GM18519 (cell line): Measurements from ENCODE around the gene UBE2J2.

ENCODE experiments used
- ATAC-seq: cut with Tn5 transposase; IDR thresholded peaks from one replicate; pipeline ENCODE4 v1.9.1; 2021; ENCODE audit warnings: mild to moderate bottlenecking, moderate library complexity; ENCODE audit not compliant: unreplicated experiment, low FRiP score

UBE2J2 gene

GRCh38 chr1:1282998-1283397 lies 9.3 kb upstream of the UBE2J2 start:
- ATAC-seq: no peak

- ATAC-seq: no peak
Observed at GRCh38 chr1:1281533-1282321, 8.1 kb upstream of the UBE2J2 start.

DNA sequence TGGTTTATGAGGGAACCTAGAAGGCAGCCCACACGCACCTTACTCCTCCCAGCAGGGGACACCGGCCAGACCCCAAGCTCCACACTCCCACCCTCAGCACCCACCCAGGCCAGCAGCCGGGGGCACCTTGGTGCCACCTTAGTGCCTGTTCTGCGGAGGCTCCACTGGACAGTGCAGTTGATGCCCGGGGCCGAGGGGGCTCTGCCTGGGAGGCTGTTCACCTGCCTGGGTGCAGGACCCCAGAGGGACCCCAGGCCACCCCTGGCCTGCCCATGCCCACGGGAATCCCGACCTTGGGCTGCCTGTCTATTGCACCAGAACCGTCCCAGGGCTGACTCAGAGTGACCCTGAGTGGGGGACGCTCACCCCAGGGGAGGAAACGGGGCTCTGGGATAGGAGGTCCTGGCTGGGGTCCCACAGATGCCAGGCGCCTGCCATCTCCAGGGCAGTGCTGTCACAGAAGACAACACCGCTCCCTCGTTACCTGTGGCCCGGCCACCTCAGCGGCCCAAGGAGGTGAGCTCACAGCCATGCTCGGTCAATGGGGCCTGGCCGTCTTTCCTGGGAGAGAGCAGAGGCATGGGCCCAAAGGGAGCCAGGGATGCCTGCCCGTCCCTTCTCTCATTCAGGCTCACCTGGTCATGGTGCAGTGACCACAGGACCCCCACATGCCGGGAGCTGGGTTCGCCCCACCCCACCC lies 7.3 kb upstream of the UBE2J2 start:
- no peak for ATAC-seq

- ATAC-seq: no peak
Observed at GRCh38 chr1:1279028-1279427, 5.4 kb upstream of the UBE2J2 start.

- ATAC-seq: no peak
Observed at GRCh38 chr1:1278620-1279019, 5.0 kb upstream of the UBE2J2 start.

- no peak for ATAC-seq
Observed at GRCh38 chr1:1275836-1276235, 2.2 kb upstream of the UBE2J2 start.

DNA sequence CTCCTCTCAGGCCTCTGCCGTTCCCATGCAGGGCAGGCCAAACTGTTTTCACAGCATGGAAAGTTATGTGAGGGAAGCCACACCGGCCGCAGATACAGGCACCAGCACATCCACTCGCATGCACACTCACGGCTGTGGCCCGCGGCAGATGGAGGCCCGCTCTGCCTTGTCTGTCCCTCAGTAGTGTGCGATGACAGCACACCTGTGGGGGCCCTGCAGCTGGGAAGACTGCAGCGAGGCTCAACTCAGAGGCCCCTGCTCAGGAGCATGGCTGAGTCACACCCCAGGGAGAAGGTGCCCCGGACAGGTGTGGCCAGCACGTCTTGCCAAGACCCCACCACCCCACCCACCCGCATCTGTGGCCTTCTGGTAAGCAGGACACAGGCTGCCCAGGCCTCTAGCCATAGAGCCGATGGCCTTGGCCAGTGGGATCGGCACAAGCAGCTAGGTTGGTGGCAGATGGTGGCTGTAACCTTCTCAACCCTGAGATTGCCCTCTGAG lies 1.3 kb upstream of the UBE2J2 start:
- ATAC-seq: no peak

- no peak for ATAC-seq
Observed at GRCh38 chr1:1274299-1274930, 761 bp upstream of the UBE2J2 start.

DNA sequence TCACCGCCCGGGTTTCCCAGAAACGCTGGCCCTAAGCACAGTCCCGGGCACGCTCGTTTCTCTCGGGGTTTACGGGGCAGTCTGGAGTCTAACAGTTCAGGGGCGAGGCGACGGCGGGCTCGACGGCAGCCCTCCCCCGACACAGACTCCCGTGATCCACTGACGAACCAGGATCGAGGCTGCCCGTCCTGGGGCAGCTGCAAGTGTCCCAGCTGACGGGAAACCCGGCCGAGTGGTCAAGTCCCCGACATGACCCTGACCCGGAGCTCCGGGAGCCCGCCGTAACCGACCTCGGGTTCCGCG lies 494 bp downstream of the UBE2J2 start:
- ATAC-seq: peak; percentile 10

GRCh38 chr1:1272341-1273208 lies 1.1 kb downstream of the UBE2J2 start:
- ATAC-seq: no peak

- no peak for ATAC-seq
Observed at GRCh38 chr1:1270813-1271212, 2.8 kb downstream of the UBE2J2 start.

- no peak for ATAC-seq
Observed at GRCh38 chr1:1268284-1268682, 5.4 kb downstream of the UBE2J2 start.

DNA sequence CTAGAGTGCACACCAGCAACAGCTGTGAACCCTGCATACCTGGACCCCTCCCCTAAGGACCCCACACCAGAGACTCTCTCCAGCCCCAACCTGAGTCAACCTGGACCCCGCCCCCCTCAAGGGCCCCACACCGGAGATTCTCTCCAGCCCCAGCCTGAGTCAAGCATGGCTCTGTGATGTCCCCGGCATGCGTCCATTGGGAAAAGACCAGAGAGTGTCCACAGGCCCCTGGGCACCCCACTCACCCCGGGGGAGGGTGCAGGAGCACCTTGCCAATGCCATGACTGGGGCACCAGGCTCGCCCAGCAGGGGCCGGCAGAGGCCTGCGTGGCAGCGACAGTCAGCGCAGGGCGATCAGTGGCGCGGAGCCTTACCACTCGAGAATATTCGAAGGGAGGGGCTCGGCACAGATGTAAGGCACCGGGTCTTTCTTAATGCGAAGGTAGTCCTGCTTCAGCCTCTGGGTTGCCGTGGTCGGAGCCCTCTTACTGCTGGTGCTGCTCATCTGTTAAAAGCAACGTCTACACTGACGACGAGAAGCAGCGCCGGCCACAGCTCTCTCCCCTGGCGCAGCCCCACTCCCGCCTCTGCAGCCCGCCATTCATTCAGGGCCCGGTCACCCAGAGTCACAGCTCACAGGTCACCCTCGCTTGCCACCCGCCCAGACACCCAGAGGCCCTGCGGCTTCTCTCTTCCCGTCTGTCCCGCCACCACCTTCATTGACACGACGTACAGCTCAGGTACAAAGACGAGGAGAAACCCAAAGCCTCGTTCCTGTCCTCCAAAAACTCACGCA lies 6.0 kb downstream of the UBE2J2 start:
- no peak for ATAC-seq

- ATAC-seq: no peak
Observed at GRCh38 chr1:1264868-1265272, 8.8 kb downstream of the UBE2J2 start.

GRCh38 chr1:1264026-1264425 lies 9.6 kb downstream of the UBE2J2 start:
- ATAC-seq: no peak

DNA sequence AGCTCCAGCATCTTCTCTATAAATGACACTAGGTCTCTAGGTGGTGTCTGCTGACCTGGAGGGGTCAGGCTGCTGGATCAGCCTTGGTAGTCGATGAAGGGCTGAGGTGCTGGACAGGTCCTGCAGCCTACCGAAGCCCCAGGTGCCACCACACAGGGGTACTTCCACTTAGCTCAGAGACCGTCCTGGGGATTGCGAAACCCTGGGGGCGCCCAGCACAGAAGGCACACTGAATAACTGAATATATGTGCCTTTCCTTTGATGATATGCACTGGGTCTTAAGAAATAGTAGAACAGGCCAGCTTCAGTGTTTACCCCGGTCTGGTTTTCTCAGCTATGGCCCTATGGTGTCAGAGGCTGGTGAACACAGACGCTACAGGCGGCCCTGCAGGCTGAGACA lies 10.9 kb downstream of the UBE2J2 start:
- no peak for ATAC-seq

- no peak for ATAC-seq
Observed at GRCh38 chr1:1262071-1262470, 11.6 kb downstream of the UBE2J2 start.

GRCh38 chr1:1260843-1261560 lies 12.7 kb downstream of the UBE2J2 start:
- no peak for ATAC-seq

- ATAC-seq: no peak
Observed at GRCh38 chr1:1259951-1260600, 13.6 kb downstream of the UBE2J2 start.
